ENCODE data around the gene SLC2A10. TPM values are rescaled to one million over a fixed set of nuclear protein-coding genes. Genes with fewer than 3 reads are reported as not detected.

The SLC2A10 gene
- total and polyA plus RNA-seq, 9 donors, result 14.0 to 22.3 (median 18.0) TPM

DNA sequence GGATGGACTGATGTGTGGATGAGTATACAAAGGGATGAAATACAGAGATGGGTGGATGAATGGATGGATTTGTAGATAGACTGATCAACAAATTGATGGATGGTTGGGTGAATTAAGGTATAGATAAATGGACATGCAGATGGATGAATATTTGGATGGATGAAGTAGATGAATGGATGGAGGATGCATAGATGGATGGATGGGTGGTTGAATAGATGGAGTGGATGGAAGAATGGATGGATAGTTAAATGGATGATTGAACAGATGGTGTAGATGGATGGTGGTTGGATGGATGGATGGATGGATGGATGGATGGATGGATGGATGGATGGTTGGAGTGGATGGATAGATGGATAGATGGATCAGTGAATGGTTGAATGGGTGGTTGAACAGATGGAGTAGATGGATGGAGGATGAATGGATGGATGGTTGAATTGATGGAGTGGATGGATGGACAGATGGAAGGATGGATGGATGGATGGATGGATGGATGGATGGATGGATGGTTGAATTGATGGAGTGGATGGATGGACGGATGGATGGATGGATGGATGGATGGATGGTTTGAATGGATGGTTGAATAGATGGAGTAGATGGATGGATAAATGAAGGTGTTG lies 15.0 kb downstream of the SLC2A10 start:
- WGBS (ENCODE audit: insufficient coverage), result 80% methylated on average over 1 of the region's 1 CpG
- H3K36me3 ChIP-seq (ENCODE audit: control insufficient read depth, insufficient read depth, low read length), result peaks cover 39% of the 10 kb centered on the region
- no peak overlapping the region for H3K27ac ChIP-seq (ENCODE audit: low read length)
- no peak overlapping the region for H3K4me3 ChIP-seq (ENCODE audit: low read length)
- no peaks in the 10 kb centered on the region for H3K27me3 ChIP-seq (ENCODE audit: control insufficient read depth, insufficient read depth, low read length)
- DNase-seq, result no peak
- no peaks in the 10 kb centered on the region for H3K4me1 ChIP-seq (ENCODE audit: control insufficient read depth, insufficient read depth, low read length)
- peaks cover 14% of the 10 kb centered on the region for H3K9me3 ChIP-seq (replicated peaks; ENCODE audit: control insufficient read depth, low read depth, low read length)

DNA sequence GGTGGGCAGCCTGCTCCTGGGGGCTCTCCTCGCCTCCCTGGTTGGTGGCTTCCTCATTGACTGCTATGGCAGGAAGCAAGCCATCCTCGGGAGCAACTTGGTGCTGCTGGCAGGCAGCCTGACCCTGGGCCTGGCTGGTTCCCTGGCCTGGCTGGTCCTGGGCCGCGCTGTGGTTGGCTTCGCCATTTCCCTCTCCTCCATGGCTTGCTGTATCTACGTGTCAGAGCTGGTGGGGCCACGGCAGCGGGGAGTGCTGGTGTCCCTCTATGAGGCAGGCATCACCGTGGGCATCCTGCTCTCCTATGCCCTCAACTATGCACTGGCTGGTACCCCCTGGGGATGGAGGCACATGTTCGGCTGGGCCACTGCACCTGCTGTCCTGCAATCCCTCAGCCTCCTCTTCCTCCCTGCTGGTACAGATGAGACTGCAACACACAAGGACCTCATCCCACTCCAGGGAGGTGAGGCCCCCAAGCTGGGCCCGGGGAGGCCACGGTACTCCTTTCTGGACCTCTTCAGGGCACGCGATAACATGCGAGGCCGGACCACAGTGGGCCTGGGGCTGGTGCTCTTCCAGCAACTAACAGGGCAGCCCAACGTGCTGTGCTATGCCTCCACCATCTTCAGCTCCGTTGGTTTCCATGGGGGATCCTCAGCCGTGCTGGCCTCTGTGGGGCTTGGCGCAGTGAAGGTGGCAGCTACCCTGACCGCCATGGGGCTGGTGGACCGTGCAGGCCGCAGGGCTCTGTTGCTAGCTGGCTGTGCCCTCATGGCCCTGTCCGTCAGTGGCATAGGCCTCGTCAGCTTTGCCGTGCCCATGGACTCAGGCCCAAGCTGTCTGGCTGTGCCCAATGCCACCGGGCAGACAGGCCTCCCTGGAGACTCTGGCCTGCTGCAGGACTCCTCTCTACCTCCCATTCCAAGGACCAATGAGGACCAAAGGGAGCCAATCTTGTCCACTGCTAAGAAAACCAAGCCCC lies 16.0 kb downstream of the SLC2A10 start:
- Histone ChIP-seq H3K27ac (ENCODE audit: low read length) (no peak overlapping the region), H3K4me1 (ENCODE audit: control insufficient read depth, insufficient read depth, low read length) (no peaks in the 10 kb centered on the region), H3K4me3 (ENCODE audit: low read length) (no peak overlapping the region), H3K27me3 (ENCODE audit: control insufficient read depth, insufficient read depth, low read length) (no peaks in the 10 kb centered on the region), H3K36me3 (ENCODE audit: control insufficient read depth, insufficient read depth, low read length) (peaks cover 42% of the 10 kb centered on the region), H3K9me3 (replicated peaks; ENCODE audit: control insufficient read depth, low read depth, low read length) (peaks cover 12% of the 10 kb centered on the region)
- 92% methylated on average over 27 of the region's 27 CpGs for WGBS (ENCODE audit: insufficient coverage)
- DNase-seq, result no peak

DNA sequence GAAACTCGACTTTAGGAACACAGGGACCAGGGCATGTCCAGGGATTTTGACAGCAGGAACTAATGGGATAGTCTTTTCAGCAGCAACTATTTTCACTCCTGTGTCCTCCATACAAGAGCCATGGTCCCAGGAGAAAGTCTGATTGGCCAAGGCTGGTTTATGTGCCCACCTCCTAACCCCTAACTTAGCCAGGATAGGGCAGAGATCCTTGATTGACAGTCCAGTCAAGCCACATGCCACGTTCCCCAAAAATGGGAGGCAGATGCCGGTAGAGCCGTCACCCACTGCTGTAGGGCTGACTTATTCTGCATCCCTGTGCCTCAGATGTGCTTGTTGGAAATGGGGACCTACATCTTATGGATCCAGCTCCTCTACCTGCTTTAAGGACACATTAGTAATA lies 22.3 kb downstream of the SLC2A10 start:
- no CpG with 5 or more reads among the region's 4 CpGs for WGBS (ENCODE audit: insufficient coverage)
- Histone ChIP-seq H3K9me3 (replicated peaks; ENCODE audit: control insufficient read depth, low read depth, low read length) (no peaks in the 10 kb centered on the region), H3K36me3 (ENCODE audit: control insufficient read depth, insufficient read depth, low read length) (peaks cover 54% of the 10 kb centered on the region), H3K4me1 (ENCODE audit: control insufficient read depth, insufficient read depth, low read length) (no peaks in the 10 kb centered on the region), H3K27ac (ENCODE audit: low read length) (no peak overlapping the region), H3K27me3 (ENCODE audit: control insufficient read depth, insufficient read depth, low read length) (no peaks in the 10 kb centered on the region), H3K4me3 (ENCODE audit: low read length) (no peak overlapping the region)
- no peak for DNase-seq

DNA sequence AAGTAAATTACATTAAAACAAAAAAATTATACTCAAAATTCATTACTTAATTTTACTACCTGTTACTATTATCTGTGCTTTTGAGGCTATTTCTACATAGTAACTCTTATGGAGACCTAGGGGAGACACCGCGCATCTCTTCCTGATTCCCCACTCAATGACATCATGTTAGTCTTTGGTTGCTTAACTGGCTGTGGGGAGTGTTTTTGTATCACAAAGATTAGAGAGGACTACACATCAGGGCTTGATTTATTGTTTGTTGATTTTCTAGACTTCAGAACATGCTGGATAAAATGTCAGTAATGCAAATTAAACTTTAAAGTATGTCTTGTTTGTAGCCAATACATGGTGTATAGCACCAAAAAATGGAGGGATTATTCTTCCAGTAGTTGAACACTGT lies 26.0 kb downstream of the SLC2A10 start:
- WGBS (ENCODE audit: insufficient coverage), result no CpG with 5 or more reads among the region's 2 CpGs
- Histone ChIP-seq H3K4me1 (ENCODE audit: control insufficient read depth, insufficient read depth, low read length) (no peaks in the 10 kb centered on the region), H3K4me3 (ENCODE audit: low read length) (no peak overlapping the region), H3K36me3 (ENCODE audit: control insufficient read depth, insufficient read depth, low read length) (peaks cover 31% of the 10 kb centered on the region), H3K27me3 (ENCODE audit: control insufficient read depth, insufficient read depth, low read length) (peaks cover 5% of the 10 kb centered on the region), H3K27ac (ENCODE audit: low read length) (no peak overlapping the region), H3K9me3 (replicated peaks; ENCODE audit: control insufficient read depth, low read depth, low read length) (no peaks in the 10 kb centered on the region)
- no peak for DNase-seq

DNA sequence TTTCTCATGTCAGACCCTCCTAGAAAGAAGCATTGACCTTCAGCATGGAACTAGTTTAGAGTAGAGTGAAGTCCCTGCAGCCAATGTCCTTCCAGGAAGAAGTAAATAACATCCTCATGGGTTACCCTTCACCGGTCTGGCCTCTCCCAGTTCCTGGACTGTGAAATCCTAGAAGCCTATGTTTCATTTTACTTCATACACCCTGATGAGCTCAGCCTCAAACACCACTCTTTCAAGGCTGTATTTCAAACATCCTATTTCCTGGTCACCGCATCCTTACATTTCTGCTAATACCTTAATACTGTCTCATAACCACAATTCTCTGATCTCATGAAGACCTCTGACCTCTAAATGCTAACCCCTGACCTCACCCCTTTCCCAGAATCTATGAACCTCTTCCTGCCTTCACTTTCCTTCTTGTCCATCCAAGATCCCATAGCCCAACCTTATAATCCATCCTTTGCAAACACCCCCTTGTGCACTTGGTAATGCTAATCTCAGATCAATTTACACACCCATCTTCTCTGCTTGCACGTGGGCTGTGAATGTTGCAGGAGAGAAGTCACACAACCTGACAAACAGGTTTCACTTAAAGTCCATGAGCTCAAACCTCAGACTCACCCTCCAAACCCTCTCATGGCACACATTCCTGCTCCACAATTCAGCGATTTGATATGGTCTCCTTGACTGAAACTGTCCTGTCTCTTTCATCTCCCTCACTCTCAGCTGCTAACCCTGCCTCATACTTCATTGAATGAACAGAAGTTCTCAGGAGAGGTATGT lies 30.2 kb downstream of the SLC2A10 start:
- Histone ChIP-seq H3K27me3 (ENCODE audit: control insufficient read depth, insufficient read depth, low read length) (peaks cover 11% of the 10 kb centered on the region), H3K27ac (ENCODE audit: low read length) (no peak overlapping the region), H3K4me1 (ENCODE audit: control insufficient read depth, insufficient read depth, low read length) (no peaks in the 10 kb centered on the region), H3K4me3 (ENCODE audit: low read length) (no peak overlapping the region), H3K36me3 (ENCODE audit: control insufficient read depth, insufficient read depth, low read length) (peaks cover 3% of the 10 kb centered on the region), H3K9me3 (replicated peaks; ENCODE audit: control insufficient read depth, low read depth, low read length) (no peaks in the 10 kb centered on the region)
- WGBS (ENCODE audit: insufficient coverage), result 43% methylated on average over 4 of the region's 4 CpGs
- no peak for DNase-seq

DNA sequence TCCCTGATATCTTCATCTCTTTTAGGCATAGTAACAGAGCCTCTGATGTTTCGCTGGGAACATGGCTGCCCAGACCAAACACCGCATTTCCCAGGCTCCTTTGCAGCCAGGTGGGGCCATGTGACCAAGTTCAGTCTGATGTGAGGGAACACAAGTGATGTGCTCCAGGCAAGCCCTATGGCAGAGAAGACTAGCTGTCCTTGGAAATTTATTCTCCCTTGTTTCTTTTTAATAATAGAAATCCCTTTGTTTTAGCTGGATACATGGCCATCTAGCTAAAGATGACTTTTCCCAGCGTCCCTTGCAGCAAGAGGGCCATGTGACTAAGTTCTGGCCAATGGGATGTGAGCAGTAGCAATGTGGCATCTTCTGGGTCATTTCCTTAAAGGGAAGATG lies 30.8 kb downstream of the SLC2A10 start:
- WGBS (ENCODE audit: insufficient coverage), result 100% methylated on average over 1 of the region's 3 CpGs
- DNase-seq, result no peak
- Histone ChIP-seq H3K4me3 (ENCODE audit: low read length) (no peak overlapping the region), H3K27ac (ENCODE audit: low read length) (no peak overlapping the region), H3K27me3 (ENCODE audit: control insufficient read depth, insufficient read depth, low read length) (peaks cover 11% of the 10 kb centered on the region), H3K36me3 (ENCODE audit: control insufficient read depth, insufficient read depth, low read length) (no peaks in the 10 kb centered on the region), H3K9me3 (replicated peaks; ENCODE audit: control insufficient read depth, low read depth, low read length) (no peaks in the 10 kb centered on the region), H3K4me1 (ENCODE audit: control insufficient read depth, insufficient read depth, low read length) (no peaks in the 10 kb centered on the region)

DNA sequence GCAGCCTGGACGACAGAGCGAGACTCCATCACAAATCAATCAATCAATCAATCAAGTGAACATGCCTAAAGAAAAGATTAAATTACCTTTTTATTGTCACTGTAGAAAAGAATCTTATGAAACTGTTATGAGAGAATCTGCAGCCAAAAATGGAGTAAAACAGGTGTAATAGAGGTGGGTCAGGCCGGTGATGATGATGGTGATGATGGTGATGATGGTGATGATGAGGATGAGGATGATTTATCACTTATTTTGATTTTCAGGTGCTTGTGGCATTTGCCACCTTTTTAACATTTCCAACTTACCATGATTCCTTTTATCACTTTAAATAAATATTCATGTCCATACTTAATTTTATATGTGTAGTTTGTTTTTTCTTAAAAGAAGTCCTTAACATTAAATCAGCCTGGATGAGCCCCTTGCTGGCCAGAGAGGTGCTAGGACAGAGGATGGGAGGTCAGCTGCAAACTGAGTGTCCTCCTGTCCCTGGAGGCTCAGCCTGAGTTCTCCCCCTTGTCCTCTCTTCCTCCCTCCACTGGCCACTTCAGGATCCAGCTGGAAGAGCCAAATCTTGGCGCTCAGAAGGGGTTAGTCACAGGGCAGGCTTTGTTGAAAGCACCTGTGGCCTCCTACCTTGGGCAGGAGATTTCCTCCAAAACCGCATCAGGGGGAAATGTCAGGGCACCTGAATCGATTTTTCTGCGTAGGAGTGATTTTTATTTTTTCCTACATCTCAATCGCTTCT lies 32.6 kb downstream of the SLC2A10 start:
- DNase-seq, result no peak
- no CpG with 5 or more reads among the region's 8 CpGs for WGBS (ENCODE audit: insufficient coverage)
- Histone ChIP-seq H3K27ac (ENCODE audit: low read length) (no peak overlapping the region), H3K4me1 (ENCODE audit: control insufficient read depth, insufficient read depth, low read length) (no peaks in the 10 kb centered on the region), H3K4me3 (ENCODE audit: low read length) (no peak overlapping the region), H3K27me3 (ENCODE audit: control insufficient read depth, insufficient read depth, low read length) (peaks cover 19% of the 10 kb centered on the region), H3K9me3 (replicated peaks; ENCODE audit: control insufficient read depth, low read depth, low read length) (no peaks in the 10 kb centered on the region), H3K36me3 (ENCODE audit: control insufficient read depth, insufficient read depth, low read length) (no peaks in the 10 kb centered on the region)

DNA sequence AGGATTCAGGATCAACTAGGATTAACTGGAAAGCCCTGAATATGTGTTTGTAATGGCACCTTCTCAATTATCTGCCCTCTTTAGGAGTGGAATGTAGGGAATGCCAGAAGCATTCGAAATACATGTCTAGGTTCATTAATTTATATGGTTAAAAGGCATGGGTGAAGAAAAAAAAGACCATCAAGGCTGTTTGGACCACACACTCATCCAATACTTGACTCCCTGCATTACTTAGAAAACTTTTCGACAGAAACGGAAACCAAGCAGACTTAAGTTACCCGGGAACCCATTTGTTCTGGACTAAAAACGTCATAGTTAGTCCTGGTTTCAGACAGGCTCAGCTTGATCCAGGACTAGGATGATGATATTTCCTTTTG lies 33.2 kb downstream of the SLC2A10 start:
- H3K36me3 ChIP-seq (ENCODE audit: control insufficient read depth, insufficient read depth, low read length), result no peaks in the 10 kb centered on the region
- H3K27ac ChIP-seq (ENCODE audit: low read length), result no peak overlapping the region
- no peak overlapping the region for H3K4me3 ChIP-seq (ENCODE audit: low read length)
- H3K4me1 ChIP-seq (ENCODE audit: control insufficient read depth, insufficient read depth, low read length), result no peaks in the 10 kb centered on the region
- H3K27me3 ChIP-seq (ENCODE audit: control insufficient read depth, insufficient read depth, low read length), result peaks cover 19% of the 10 kb centered on the region
- no peaks in the 10 kb centered on the region for H3K9me3 ChIP-seq (replicated peaks; ENCODE audit: control insufficient read depth, low read depth, low read length)
- 47% methylated on average over 4 of the region's 5 CpGs for WGBS (ENCODE audit: insufficient coverage)
- no peak for DNase-seq

DNA sequence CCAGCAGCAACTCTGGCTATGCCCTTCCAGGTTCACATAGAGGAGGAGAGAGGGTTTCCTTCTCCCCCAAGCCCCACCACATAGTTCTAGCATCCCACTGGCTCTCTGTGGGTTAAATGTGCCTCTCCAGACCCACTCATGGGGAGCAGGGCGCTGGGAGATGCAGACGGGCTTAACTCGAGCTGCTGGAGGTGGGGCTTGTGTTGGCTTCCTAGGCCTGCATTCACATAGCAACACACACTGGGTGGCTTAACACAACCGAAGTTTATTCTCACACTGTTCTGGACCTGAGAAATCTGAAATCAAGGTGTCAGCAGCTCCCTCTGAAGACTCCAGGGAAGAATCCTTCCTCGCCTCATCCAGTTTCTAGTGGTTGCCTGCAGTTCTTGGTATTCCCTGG lies 33.6 kb downstream of the SLC2A10 start:
- DNase-seq, result no peak
- no peaks in the 10 kb centered on the region for H3K36me3 ChIP-seq (ENCODE audit: control insufficient read depth, insufficient read depth, low read length)
- peaks cover 19% of the 10 kb centered on the region for H3K27me3 ChIP-seq (ENCODE audit: control insufficient read depth, insufficient read depth, low read length)
- H3K4me1 ChIP-seq (ENCODE audit: control insufficient read depth, insufficient read depth, low read length), result no peaks in the 10 kb centered on the region
- no peaks in the 10 kb centered on the region for H3K9me3 ChIP-seq (replicated peaks; ENCODE audit: control insufficient read depth, low read depth, low read length)
- H3K27ac ChIP-seq (ENCODE audit: low read length), result no peak overlapping the region
- WGBS (ENCODE audit: insufficient coverage), result 30% methylated on average over 5 of the region's 5 CpGs
- no peak overlapping the region for H3K4me3 ChIP-seq (ENCODE audit: low read length)
